ENCODE measurements around the gene CTNND2. TPM values are rescaled to one million over a fixed set of nuclear protein-coding genes. Genes with fewer than 3 reads are reported as not detected.

CTNND2 gene
- total and polyA plus RNA-seq, 9 of the 15 experiments (the other 6 are each of a cell fraction or from before 2014, with no cell fraction given) = 0.03 to 0.35 TPM; not detected in 7

DNA sequence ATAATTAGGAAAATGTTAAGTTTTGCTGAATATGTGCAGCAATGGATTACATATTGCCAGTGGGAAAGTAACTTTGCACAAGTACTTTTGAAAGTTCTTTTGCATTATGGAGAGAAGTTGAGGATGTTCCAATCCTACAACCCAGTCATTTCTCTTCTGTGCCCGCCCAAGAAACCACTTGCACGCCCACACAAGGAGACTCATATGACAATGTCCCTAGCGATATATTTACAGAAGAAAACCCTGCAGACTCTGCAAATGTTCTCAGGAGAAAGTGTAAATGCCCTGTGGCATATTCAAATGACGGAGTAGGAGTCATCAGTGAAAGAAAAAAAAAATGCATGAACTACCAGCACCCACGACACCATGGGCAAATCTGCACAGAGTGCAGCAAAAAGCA, 356.5 kb downstream of the CTNND2 start:
- H2AFZ ChIP-seq (ENCODE audit: low read depth, low read length) = no peak overlapping the region
- ChIA-PET POLR2A (no interaction called here), CTCF (ENCODE audit: low intra/inter-chr PET ratio) (no interaction called here)
- no TSS peak for BruUV-seq (replicated peaks)
- no peak overlapping the region for H3K9ac ChIP-seq (ENCODE audit: insufficient read depth in 1 of 2, low read depth in 2 of 2, low read length in 2 of 2)
- no peak overlapping the region for H3K4me2 ChIP-seq (ENCODE audit: insufficient read depth, low read length)
- H3K4me1 ChIP-seq (replicated peaks in 1 of 2; ENCODE audit: control insufficient read depth in 2 of 2, insufficient read depth in 2 of 2, low read length in 2 of 2) = no peaks in the 10 kb centered on the region
- H3K9me3 ChIP-seq (replicated peaks; ENCODE audit: control insufficient read depth, insufficient read depth, low read depth, low read length) = no peaks in the 10 kb centered on the region
- H3K27ac ChIP-seq (ENCODE audit: extremely low read depth, low read depth, low read length) = no peak overlapping the region
- H3K36me3 ChIP-seq (ENCODE audit: control insufficient read depth, insufficient read depth, low read length) = no peaks in the 10 kb centered on the region
- intact Hi-C loops (cut with micrococcal nuclease) = no loop called here
- in situ Hi-C loops (cut with MboI) = no loop called here
- H4K20me1 ChIP-seq (replicated peaks; ENCODE audit: control insufficient read depth, insufficient read depth, low read length) = no peaks in the 10 kb centered on the region
- no peaks in the 10 kb centered on the region for H3K79me2 ChIP-seq (ENCODE audit: control insufficient read depth, insufficient read depth, low read length)
- H3K27me3 ChIP-seq (ENCODE audit: control insufficient read depth in 2 of 2, insufficient read depth in 2 of 2, low read length in 2 of 2) = no peaks in the 10 kb centered on the region
- WGBS (ENCODE audit: insufficient coverage, low coverage, missing lambda C conversion rate) = 1% methylated on average over 5 of the region's 5 CpGs
- no peak overlapping the region for H3K4me3 ChIP-seq
- no peak for TF ChIP-seq RBM17 (IDR thresholded peaks at IDR 0.05; ENCODE audit: borderline replicate concordance, low read depth, low read length)
- TF ChIP-seq BRCA1 (IDR thresholded peaks at IDR 0.05) = no peak
- no peak for TF ChIP-seq BRCA1 (CRISPR knock-in tag; IDR thresholded peaks at IDR 0.05)
- no peak for TF ChIP-seq FOSL1 (tag; conservative IDR thresholded peaks at IDR 0.05)
- no peak for TF ChIP-seq EP400 (IDR thresholded peaks at IDR 0.05)
- TF ChIP-seq IFI16 (CRISPR knock-in tag; IDR thresholded peaks at IDR 0.05) = no peak
- no peak for TF ChIP-seq ZNF655 (CRISPR knock-in tag; IDR thresholded peaks at IDR 0.05)
- no peak for TF ChIP-seq EHMT2 (IDR thresholded peaks at IDR 0.05)
- TF ChIP-seq ZBED1 (IDR thresholded peaks at IDR 0.05) = no peak
- no peak for TF ChIP-seq ARHGAP35 (IDR thresholded peaks at IDR 0.05; ENCODE audit: partially characterized antibody)
- TF ChIP-seq ZFP36 (IDR thresholded peaks at IDR 0.05; ENCODE audit: low read depth, low read length, partially characterized antibody) = no peak
- no peak for TF ChIP-seq FOXP4 (CRISPR knock-in tag; IDR thresholded peaks at IDR 0.05; ENCODE audit: borderline replicate concordance)
- no peak for TF ChIP-seq NFE2 (IDR thresholded peaks at IDR 0.05; ENCODE audit: low read depth)
- no peak for TF ChIP-seq HNRNPH1 (optimal IDR thresholded peaks at IDR 0.05; ENCODE audit: low read depth, low read length)
- TF ChIP-seq ELK3 (CRISPR knock-in tag; IDR thresholded peaks at IDR 0.05) = no peak
- TF ChIP-seq, protein P1, sequence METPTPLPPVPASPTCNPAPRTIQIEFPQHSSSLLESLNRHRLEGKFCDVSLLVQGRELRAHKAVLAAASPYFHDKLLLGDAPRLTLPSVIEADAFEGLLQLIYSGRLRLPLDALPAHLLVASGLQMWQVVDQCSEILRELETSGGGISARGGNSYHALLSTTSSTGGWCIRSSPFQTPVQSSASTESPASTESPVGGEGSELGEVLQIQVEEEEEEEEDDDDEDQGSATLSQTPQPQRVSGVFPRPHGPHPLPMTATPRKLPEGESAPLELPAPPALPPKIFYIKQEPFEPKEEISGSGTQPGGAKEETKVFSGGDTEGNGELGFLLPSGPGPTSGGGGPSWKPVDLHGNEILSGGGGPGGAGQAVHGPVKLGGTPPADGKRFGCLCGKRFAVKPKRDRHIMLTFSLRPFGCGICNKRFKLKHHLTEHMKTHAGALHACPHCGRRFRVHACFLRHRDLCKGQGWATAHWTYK (CRISPR knock-in tag; IDR thresholded peaks at IDR 0.05) = no peak
- TF ChIP-seq EZH2 (IDR thresholded peaks at IDR 0.05; ENCODE audit: borderline replicate concordance, low read depth, low read length) = no peak
- TF ChIP-seq POLR3A (IDR thresholded peaks at IDR 0.05; ENCODE audit: borderline replicate concordance, extremely low read depth, insufficient read depth, insufficient read length) = no peak
- FAIRE-seq (no peak), DNase-seq (ENCODE audit: extremely low read depth in 1 of 4, low spot score in 3 of 4) (no peak), ATAC-seq (no peak)
- no peaks in the 10 kb centered on the region for H3K9me1 ChIP-seq (ENCODE audit: control insufficient read depth, insufficient read depth, low read length)

Data from K562 (cell line).